ENCODE measurements around the gene CCDC54.

- TF ChIP-seq POLR2A (IDR thresholded peaks at IDR 0.05; ENCODE audit: low read length) (no peak), GATA1 (IDR thresholded peaks at IDR 0.05; ENCODE audit: low read depth, low read length) (no peak)
Measured at GRCh38 chr3:107412376-107412775, 35.1 kb downstream of the CCDC54 start.
